Esophagus muscularis mucosa (tissue), 3 donors: ENCODE data around the gene CTXN3.

Experiments
- CTCF ChIP-seq, 3 experiments: fragments of 200-600 bp in 2 of 3; fragments of 450-650 bp in 1 of 3; sonication (generic) in 2 of 3; IDR thresholded peaks; one replicate each; pipeline ENCODE4 v1.5.1; 2017 to 2019; ENCODE audit warnings: antibody characterized with exemption in 3 of 3, mild to moderate bottlenecking in 2 of 3, moderate library complexity in 1 of 3
- POLR2A ChIP-seq: fragments of 450-650 bp; IDR thresholded peaks from one replicate; pipeline ENCODE4 v1.6.1; 2017; ENCODE audit warnings: antibody characterized with exemption, moderate library complexity, mild to moderate bottlenecking, low read depth

GRCh38 chr5:127660047-127660733 lies 11.3 kb downstream of the CTXN3 start:
- TF ChIP-seq CTCF (IDR thresholded peaks at IDR 0.05), result no peak
- TF ChIP-seq POLR2A, result no peak
